ENCODE measurements around the gene MRPL55.
"Not testable (repeated sequence)": the region's sequence is repeated elsewhere in the genome, so short reads cannot be mapped to it uniquely, and the experiment has no call there.

The MRPL55 gene

DNA sequence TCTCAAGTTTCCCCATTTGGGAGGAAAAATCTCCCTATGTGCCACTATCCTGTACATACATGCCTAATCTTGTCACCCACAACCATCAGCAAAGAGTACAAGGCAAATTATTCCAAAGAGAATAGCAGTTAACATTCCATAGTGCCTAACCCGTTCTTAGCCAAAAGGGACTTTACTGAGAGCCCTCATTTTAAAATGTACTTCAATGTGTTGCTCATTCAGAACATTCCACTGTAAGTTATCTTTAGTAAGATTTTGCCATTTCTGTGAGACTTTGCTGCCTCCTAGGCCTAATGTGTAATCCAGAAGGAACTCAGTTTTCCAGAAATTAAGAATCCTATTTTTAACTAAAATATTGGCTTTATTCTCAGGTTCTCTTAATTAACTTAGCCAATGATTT, 11.3 kb upstream of the MRPL55 start:
- DNase-seq, result no peak

DNA sequence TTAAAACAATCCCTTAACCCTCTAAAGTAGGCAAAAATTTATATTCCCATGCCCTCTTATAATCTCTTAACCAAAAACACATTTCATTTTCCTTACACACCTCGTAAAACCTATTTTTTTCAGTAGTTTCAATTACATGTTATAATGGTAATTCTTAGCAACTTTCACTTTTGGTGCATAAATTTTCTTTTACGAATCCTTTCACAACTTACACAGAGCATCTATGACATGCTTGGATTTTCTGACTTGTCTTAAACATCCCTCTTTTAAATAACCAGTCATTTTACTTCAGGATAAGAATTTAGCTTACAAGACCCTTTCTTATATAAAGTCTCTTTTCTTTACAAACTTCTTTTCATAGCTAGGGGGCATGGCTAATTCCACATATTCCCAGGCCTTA, 8.9 kb upstream of the MRPL55 start:
- DNase-seq, result peak; percentile 30

DNA sequence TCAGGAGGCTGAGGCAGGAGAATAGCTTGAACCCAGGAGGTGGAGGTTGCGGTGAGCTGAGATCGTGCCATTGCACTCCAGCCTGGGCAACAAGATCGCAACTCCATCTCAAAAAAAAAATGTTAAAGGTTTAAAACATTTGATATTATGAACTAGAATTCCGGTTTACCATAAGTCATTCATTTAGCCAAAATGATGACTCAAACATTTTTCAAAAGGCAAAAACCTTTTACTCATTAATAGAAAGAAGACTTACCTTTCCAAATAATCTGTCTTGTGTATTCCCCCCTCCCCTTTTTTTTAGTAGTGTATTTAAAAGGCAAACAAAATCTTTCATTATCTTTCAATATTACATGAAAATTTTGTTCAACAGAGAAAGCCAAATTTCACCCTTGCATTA, 8.2 kb upstream of the MRPL55 start:
- no peak for DNase-seq

DNA sequence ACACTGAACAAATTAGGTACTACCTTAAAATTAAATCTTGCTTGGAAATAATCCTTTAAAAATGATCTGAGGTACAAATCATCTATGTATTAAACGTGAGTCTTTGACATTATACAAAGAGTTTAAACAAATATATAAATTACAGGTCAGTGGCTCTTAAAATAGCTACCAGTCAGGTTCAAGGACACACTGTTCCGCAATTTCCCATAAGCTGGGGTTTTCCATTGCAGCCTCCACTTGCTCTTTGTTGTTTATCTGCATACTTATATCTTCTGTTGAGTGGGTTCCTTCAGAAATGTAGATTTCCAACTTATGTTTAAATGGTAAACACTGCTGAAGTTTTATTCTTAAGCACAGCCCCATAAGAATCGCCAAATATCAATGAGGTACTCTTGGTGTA, 5.7 kb upstream of the MRPL55 start:
- DNase-seq, result no peak

DNA sequence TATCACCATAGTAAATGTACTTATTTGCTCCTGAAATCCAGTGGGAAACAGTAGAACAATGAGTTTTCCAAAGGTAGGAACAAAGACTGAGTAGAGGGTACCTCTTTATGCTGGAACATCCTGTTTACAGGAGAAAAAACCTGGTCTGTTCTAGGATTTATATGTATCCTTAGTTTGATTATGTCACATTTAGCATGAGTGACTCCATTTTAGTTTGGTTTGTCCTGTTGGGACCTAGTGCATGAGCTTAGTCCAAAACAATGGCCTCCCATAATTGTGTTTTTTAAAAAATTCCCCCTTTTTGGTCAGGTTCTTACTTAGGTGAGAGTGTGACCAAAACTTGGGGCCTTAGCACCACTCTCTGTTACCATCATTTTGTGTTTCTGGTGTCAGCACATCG, 3.5 kb upstream of the MRPL55 start:
- DNase-seq, result no peak

DNA sequence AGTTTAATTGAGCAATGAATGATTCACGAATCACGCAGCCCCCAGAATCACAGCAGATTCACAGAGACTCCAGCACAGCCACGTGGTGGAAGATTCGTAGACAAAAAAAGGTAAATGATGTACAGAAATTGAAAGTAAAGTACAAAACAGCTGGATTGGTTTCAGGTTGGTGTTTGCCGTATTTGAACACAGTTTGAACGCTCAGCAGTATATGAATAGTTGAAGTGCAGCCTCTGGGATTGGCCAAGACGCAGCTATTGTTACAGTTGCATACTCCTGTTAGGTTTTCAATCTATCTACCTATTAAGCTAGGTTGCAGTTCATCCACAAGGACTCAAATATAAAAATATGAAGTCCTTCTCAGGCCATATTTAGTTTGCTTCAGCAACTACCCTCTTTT, 3.1 kb upstream of the MRPL55 start:
- DNase-seq, result no peak

DNA sequence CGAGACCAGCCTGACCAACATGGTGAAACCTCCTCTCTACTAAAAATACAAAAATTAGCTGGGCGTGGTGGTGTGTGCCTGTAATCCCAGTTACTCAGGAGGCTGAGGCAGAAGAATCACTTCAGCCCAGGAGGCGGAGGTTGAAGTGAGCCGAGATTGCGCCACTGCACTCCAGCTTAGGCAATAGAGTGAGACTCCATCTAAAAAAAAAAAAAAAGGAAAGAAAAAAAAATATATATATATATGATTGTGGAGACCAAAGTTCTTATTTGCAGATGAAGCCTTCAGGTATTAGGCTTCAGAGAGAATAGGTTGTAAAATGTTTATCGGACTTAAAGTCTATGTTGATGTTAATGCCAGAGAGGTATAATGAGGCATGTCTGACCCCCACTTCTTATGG, 2.2 kb upstream of the MRPL55 start:
- not testable (repeated sequence) for DNase-seq

DNA sequence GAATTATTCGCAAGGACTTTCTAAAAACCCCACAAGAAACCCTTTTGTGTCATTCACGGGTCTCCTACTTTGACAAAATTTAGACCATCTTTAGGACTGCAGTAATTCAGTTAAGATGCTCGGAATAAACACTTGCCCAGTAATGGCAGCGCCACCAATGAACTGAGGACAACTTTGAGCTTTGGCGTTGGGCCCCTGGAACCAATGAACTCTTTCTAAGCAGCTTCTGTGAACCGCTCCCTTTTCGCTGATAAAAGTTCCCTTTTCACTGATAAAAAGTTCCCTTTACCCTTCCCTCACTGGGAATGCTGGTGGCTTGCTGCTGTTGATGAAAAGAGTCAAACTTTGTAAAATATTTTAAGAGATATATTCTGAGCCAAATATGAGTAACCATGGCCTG, 1.5 kb upstream of the MRPL55 start:
- no peak for DNase-seq

DNA sequence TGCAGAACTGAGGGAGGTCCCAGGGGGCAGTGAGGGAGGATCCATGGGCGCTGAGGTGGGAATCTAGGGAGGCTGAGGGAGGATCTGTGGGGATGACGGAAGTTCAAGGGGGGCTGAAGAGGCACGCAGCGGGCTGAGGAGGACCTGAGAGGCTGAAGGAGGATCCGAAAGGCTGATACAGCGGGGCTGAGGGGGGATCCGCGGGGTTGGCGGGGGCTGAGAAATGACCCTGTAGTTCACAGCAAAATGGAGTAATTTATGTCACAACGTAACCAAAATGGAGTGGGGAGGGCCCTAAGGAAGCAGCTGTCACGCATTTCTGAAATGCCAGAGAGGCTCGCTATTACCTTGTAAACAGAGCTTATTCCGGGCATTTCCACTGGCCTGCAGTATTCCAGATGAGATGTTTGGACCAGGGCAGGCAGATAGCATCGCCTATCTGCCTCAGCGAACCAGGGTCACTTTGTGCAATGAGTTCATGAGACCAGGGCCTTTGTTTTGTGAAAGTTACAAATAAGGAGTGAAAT, 926 bp upstream of the MRPL55 start:
- peak; percentile 65 for DNase-seq

DNA sequence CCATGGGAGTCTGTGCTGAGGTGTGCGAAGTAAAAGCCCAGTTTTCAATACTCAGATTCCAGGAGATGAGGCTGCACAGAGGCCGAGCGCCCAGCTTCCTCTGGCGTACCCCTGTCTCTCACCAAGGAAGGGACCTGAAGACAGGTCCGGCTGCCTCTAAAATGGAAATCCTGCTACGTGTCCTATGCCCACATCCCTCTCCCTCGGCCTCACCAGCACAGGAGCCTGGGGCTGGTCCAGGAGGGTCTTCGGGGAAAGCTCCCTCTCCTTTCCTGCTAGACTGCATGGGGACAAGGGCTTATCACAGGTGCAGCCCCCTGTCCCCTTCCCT, 392 bp downstream of the MRPL55 start:
- DNase-seq, result peak; percentile 40

DNA sequence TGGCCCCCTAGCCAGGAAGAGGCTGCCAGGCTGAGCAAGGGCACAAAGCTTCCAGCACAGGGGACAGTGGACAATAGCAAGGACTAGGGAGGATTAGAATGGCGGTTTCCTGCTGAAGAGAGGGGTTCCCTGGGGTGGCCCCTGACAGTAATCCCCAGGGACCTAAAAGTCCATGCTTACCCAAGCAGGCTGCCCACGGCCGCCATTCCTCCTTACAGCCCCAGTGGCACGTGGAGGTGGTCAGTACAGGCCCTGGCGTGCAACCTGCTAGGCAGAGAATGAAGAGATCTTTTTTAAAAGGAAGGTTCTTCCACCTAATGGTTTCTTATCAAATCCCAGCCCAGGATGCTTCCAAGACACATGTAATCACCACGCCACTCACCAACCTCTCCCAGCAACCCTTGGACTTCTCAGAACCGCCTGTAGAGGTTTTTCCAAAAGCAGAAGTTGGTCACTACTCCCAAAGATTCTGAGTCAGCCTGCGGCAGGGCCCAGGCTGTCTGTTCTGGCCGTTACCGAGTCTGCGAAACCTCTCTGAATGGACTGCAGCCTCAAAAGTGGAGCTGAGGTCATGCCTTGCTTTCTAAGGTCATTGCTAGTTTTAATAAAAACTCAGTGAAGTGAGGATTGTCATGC, 926 bp downstream of the MRPL55 start:
- no peak for DNase-seq

DNA sequence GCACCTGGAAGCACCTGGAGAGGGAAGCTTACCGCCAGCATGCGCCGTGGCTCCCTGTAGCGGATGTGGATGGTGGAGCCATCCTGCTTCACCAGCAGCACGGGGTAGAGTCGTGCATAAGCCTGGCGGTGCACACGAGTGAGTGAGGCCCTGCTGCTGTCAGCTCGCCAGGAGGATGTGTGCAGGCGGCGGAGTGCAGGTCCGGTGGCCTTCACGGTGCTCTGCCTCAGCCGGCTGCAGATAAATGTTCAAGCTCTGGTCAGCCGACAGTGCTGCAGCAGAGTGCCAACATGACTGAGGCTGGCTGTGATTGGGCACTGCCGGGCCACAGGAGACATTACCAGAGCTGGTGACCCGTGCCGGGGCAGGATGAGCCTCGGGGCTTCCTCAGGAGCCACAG, 1.5 kb downstream of the MRPL55 start:
- DNase-seq, result no peak

DNA sequence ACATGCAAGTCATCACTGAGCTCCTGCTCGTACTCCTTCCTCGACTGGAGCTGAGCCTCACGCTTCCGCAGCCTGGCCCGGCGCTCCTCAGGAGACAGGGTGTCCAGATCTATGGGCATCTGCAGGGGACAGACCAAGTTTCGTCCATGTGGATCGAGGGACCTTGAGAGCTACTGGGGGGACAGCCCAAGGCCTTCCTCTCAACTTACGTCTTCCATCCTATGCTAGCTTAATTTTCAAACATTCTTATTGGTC, 2.4 kb downstream of the MRPL55 start:
- no peak for DNase-seq

DNA sequence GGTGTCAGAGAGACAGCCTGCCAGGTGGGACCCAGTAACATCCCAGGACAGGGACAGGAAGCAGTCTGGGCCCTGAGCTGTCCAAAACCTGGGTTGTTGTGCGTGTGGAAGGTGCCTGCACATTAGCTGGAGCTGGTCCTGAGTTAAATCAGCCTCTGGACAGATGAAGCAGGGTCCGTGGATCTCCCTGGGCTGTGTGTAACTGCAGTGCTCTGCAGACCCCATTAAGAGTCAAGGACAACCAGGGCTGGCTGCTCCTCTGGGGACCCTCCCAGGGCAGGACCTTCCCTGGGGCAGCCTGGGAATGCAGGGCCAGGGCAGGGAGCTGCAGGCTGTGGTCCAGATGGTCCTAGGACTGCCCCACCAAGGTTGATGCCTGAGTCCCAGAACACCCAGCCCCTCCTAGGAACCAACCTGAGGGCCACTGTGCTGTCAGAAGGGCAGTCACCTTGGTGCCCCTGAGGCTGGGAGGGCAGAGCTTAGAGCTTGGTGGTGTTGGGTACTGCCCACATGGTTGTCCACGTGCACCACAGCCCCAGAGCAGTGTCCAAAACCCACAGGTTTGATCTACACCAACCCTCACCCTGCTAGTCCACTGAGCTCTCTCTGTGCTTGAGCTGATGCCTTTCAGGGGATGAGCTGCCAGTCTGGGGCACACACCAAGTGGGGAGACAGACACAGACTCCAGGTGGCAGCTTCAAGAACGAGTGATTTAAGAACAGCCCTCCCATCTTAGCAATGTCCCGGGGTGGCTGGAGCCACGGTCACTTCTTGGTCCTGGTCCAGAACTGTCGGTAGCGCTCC, 2.9 kb downstream of the MRPL55 start:
- no peak for DNase-seq

DNA sequence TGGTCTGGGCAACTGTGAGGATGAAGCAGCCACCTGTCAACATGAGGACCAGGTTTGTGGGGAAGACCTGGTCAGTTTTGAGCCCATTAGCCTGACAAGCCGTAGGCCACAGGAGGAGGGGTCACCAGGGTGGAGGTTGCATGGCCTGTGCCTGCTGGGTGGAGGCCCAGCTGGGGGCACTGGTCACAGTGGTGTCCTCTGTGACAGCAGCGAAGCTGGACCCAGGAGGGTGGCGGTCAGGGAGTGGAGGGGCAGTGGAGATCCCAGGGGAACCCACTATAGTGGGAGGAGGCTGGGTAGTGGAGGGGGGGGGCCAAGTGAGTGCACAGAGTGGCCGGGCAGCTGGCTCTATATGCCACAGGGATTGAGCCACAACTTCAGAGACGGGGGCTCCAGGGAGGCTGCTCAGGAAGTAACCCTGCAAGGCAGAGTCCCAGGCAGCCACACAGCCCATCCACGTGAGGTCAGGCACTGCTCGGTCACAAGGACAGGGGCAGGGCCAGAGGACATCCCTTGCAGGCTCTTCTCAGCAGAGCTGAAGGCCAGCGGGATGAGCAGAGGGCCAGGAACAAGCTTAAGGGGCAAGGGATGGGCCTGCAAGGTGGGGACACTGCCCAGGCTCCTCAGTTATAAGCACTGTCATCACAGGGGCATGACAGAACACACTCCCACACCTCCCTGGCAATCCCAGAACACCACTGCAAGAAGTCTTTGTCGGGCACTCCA, 3.7 kb downstream of the MRPL55 start:
- no peak for DNase-seq

DNA sequence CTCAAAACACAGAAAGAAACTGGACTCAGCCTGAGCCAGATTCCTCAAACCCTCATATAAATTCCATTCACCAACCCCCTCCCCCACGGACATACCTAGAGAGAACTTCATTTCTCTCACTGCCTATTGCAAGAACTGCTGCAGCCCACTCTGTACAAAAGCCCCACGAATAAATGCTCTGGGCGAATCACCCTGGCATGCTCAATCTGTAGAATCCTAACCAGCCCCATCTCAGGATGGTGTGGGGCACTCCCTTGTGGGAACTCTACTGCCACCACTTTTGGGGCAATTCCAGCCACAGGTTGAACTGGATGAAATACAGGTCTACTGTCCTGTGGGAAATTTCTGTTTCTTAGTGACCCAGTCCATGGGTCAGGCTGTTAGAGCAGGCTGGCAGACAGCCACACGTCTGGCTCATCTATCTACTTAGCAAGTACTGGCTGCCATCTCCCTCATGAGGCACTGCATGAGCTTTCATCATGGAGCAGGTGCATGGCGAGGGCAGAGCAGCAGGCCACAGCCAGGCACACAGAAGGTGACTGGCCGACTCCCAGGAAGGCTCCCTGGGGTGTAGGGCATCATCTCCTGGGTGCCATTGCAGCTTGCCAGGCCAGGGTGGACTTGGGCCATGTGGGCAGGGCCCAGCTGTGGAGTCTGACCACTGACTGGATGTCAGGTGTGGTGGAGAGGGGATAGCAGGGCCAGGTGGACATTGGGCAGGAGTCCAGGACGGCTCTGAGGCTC, 4.4 kb downstream of the MRPL55 start:
- DNase-seq, result peak; percentile 32

DNA sequence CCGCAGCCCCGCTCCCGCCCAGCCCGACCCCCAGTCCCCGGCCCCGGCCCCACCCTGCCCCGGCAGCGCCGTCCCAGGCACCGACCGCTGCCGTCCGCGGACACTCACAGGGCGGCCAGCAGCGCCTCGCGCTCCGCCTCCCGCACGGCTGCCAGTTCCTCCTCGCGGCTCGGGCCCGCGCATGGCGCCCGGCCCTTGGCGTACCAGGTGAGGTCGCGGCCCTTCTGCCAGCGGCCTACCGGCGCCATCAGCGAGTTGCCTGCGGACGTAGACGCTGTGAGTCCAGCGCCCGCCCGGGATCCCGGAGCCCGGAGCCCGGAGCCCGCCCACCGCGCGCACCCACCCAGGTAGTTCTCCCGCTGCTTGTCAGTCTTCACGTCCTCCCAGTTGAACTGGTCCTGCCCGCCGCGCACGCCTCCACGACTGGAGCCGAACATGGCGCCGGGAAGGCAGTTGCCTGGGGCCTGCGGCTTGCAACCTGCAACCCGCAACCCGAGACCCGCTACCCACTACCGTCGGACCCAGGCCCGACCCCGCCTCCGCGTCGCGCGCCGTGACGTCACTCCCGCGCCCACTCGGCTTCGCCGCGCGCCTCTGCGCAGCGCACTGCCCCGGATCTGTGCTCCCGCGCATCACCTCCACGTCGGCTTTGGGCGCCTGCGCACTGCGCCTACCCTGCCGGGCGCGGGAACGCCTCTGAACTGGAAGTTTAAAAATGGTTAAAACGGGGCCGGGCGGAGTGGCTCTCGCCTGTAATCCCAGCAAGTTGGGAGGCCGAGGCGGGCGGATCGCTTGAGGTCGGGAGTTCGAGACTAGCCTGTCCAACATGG, 6.1 kb downstream of the MRPL55 start, which contains the start of gene C1orf35:
Gene C1orf35, minus strand, starts transcription at position 535 of the 830 bp plus-strand sequence. Its CDS starts 98 bp downstream, at position 437.
- peak; percentile 97 for DNase-seq

DNA sequence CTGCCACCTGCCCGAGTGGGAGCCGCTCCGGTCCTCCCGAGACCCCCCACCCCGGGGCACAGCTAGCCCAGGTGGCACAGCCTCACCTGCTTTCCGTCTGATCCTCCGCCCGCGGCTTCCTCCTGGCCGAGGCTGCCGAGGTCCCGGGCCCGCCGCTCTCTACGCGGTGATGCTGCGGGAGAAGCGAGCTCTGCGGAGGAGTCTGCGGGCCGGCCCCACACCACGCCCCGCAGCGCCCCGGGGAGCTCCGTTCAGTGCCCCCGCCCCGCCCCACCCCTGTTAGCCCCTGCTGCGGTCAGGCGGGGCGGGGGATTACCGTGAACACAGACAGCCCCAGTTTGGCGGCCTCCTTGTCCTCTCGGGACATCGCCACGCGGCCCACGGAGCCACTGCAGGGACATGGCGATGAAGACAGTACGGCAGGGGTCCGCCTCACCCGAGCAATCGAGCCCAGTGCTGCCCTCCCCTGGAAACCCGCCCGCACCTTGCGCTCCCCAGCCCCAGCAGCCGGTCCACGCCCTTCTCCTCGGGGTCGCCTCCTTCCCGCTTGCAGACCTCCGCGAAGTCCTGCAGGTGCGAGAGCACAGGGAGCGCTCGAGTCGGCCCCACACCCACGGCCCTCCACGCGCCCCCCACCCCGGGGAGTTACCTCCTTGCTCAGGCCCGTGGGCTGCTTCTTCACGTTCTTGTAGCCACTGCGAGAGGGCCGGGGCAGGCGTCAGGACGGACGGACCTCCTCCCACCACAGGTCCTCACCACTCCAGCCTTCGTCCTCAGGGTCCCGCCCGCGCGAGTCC, 6.9 kb downstream of the MRPL55 start:
- peak; percentile 81 for DNase-seq

DNA sequence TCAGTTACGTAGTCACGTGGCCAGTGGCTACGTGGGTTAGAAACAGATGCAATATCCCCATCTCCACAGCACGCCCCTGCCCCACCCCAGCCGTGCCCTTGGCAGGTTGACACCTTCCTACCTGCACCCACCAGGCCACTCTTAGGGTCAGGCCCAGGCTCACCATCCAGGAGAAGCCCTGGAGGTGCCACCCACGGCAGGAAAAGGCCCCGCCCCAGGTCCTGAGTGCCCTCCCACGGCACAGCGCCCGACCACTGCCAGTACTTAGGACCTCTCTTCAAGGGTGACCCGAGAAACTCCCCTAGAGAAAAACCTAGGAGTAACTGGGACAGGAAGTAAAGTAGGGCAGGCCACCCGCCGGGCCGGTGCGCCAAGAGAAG, 7.5 kb downstream of the MRPL55 start:
- peak; percentile 64 for DNase-seq

DNA sequence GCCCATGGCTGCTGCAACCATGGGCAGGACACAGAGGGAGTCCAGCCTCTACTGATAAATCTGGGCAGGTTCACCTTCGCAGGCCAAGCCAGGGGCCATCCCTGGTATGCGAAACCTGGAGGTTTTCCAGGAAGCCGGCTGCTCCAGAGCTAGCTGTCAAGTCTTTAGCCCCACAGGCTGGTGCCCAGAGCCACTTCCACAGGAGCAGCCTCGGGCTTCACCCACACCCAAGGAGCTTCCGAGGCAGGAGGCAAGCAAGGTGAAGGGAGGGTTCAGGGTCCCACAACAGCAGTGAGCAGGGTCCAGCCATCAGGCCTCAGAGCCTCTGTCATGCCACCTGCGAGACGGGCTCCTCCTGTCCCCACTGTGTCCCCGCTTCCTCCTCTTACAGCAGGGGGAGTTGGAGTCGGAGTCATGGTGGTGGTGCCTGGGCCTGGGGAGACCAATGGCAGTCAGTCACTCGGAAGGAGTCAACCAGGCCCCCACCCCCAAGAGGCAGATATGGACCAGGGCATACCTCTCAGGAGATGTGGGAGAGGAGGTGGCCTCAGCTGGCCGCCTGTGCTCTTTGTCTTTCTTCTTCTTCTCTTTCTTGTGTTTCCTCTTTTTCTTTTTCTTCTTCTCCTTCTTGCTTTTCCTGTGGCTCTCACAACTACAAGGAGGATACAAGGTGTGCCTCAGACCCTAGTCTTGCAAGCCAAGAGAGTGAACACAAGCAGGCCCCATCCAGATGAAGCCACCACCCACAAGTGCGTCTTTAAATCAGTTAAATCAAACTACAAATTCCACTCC, 8.1 kb downstream of the MRPL55 start:
- peak; percentile 33 for DNase-seq

DNA sequence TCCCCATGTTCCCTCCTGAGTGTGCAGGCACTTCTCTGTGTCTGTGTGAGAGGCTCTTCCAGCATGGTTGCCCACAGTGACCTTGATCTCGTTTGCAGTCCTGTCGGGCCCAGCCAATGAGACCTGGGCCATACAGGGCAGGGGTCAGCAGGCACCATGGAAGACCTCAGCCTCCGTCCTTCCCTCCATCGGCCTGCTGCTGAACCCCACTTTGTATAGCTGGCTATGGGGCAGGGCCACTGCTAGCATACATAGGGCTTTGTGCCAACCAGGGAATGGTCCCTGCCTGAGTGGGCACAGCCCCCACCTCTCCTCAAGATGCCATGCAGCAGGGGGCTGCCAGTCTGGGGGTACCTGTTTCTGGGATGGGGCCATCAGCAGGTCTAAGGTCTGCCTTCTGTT, 9.8 kb downstream of the MRPL55 start:
- DNase-seq, result no peak

Measured in DMS53 (cell line).